Smooth muscle cell (in vitro differentiated cells): ENCODE data around the gene KRCC1. TPM values are rescaled to one million over a fixed set of nuclear protein-coding genes. Genes with fewer than 3 reads are reported as not detected.

Experiments used
- DNase-seq: peaks from one replicate; lab custom pipeline; 2025; ENCODE audit not compliant: unreplicated experiment; lab: John Stamatoyannopoulos, UW
- H2AFZ ChIP-seq: fragments of 200-600 bp; sonication (generic); 2 replicates; pipeline ENCODE4 v1.6.0; 2016; ENCODE audit warnings: antibody characterized with exemption, low read depth, mild to moderate bottlenecking
- H3F3A ChIP-seq: fragments of 200-600 bp; sonication (generic); 2 replicates; pipeline ENCODE4 v1.6.0; 2017; ENCODE audit warnings: antibody characterized with exemption, low read depth
- H3K27ac ChIP-seq: fragments of 200-600 bp; sonication (generic); 2 replicates; pipeline ENCODE4 v1.5.1; 2016; ENCODE audit warnings: low read depth, mild to moderate bottlenecking
- H3K27me3 ChIP-seq: fragments of 200-600 bp; sonication (generic); 2 replicates; pipeline ENCODE4 v1.6.1; 2016; ENCODE audit warnings: low read depth, mild to moderate bottlenecking
- H3K36me3 ChIP-seq: fragments of 200-600 bp; sonication (generic); 2 replicates; pipeline ENCODE4 v1.5.1; 2016; ENCODE audit warnings: low read depth
- H3K4me1 ChIP-seq: fragments of 200-600 bp; sonication (generic); 2 replicates; pipeline ENCODE4 v1.5.1; 2016; ENCODE audit warnings: low read depth
- H3K4me2 ChIP-seq: fragments of 200-600 bp; sonication (generic); 2 replicates; pipeline ENCODE4 v1.6.0; 2016; ENCODE audit warnings: mild to moderate bottlenecking
- H3K4me3 ChIP-seq: fragments of 200-600 bp; sonication (generic); 2 replicates; pipeline ENCODE4 v1.5.1; 2016; ENCODE audit warnings: mild to moderate bottlenecking
- H3K79me2 ChIP-seq: fragments of 200-600 bp; sonication (generic); 2 replicates; pipeline ENCODE4 v1.6.0; 2016; ENCODE audit warnings: low read depth, mild to moderate bottlenecking
- H3K9ac ChIP-seq: fragments of 200-600 bp; sonication (generic); 2 replicates; pipeline ENCODE4 v1.6.0; 2016; ENCODE audit warnings: low read depth
- H3K9me3 ChIP-seq: fragments of 200-600 bp; sonication (generic); replicated peaks from 2 replicates; pipeline ENCODE4 v1.5.1; 2016; ENCODE audit warnings: low read depth
- H4K20me1 ChIP-seq: fragments of 200-600 bp; sonication (generic); 2 replicates; pipeline ENCODE4 v1.6.0; 2016; ENCODE audit warnings: low read depth
- WGBS: methylation state at CpG from one replicate; pipeline ENCODE4 v1.1.7; 2016; ENCODE audit warnings: low lambda C conversion rate; 5-methylcytosine and 5-hydroxymethylcytosine counted together
- polyA plus RNA-seq: library from polyadenylated mRNA; unstranded; fragments of >200 nt; fragmentation: Nextera tagmentation; extraction: Ambion mirVana; gene quantifications from 2 replicates; pipeline ENCODE4 v1.2.1, GENCODE V29; 2016
- total RNA-seq: library from RNA; depleted of rRNA; stranded (reverse); fragments of >200 nt; gene quantifications from 2 replicates; pipeline ENCODE4 v1.2.3, GENCODE V29; 2014
- TF ChIP-seq, protein P1 (sequence below): fragments of 200-600 bp; sonication (generic); IDR thresholded peaks from 2 replicates; pipeline ENCODE4 v1.5.1; 2017; ENCODE audit warnings: borderline replicate concordance, mild to moderate bottlenecking, antibody characterized with exemption; ENCODE audit not compliant: insufficient read depth, poor library complexity, severe bottlenecking

The KRCC1 gene
- total and polyA plus RNA-seq, 2 experiments from 2014 or later, result 19.7 to 45.9 TPM

DNA sequence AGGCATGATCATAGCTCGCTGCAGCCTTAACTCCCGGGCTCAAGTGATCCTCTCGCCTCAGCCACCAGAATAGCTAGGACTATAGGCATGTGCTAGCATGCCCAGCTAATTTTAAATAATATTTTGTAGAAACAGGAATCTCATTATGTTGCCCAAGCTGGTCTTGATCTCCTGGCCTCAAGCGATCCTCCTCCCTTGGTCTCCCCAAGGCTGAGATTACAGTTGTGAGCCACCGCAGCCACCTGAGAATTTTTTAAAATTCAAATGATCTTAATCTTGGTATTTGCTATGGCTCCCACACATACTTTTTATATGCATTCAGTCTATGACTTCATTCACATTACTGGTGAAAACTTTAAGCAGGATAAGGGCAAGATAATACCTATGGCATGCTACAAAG lies 13.1 kb downstream of the KRCC1 start:
- no peak overlapping the region for H3K4me3 ChIP-seq
- DNase-seq, result no peak
- no peaks in the 10 kb centered on the region for H3K36me3 ChIP-seq
- WGBS, result 84% methylated on average over 5 of the region's 5 CpGs
- H3K4me1 ChIP-seq, result peaks cover 9% of the 10 kb centered on the region
- H3K27me3 ChIP-seq, result no peaks in the 10 kb centered on the region
- H3K9me3 ChIP-seq, result no peaks in the 10 kb centered on the region
- no peak overlapping the region for H2AFZ ChIP-seq
- peaks cover 21% of the 10 kb centered on the region for H4K20me1 ChIP-seq
- peak overlapping the region; percentile 95 for H3K27ac ChIP-seq
- peaks cover 59% of the 10 kb centered on the region for H3K79me2 ChIP-seq
- peak overlapping the region; percentile 3 for H3K4me2 ChIP-seq
- H3F3A ChIP-seq, result peaks cover 38% of the 10 kb centered on the region
- peak overlapping the region; percentile 16 for H3K9ac ChIP-seq
- TF ChIP-seq, protein P1, sequence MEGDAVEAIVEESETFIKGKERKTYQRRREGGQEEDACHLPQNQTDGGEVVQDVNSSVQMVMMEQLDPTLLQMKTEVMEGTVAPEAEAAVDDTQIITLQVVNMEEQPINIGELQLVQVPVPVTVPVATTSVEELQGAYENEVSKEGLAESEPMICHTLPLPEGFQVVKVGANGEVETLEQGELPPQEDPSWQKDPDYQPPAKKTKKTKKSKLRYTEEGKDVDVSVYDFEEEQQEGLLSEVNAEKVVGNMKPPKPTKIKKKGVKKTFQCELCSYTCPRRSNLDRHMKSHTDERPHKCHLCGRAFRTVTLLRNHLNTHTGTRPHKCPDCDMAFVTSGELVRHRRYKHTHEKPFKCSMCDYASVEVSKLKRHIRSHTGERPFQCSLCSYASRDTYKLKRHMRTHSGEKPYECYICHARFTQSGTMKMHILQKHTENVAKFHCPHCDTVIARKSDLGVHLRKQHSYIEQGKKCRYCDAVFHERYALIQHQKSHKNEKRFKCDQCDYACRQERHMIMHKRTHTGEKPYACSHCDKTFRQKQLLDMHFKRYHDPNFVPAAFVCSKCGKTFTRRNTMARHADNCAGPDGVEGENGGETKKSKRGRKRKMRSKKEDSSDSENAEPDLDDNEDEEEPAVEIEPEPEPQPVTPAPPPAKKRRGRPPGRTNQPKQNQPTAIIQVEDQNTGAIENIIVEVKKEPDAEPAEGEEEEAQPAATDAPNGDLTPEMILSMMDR, result no peak

DNA sequence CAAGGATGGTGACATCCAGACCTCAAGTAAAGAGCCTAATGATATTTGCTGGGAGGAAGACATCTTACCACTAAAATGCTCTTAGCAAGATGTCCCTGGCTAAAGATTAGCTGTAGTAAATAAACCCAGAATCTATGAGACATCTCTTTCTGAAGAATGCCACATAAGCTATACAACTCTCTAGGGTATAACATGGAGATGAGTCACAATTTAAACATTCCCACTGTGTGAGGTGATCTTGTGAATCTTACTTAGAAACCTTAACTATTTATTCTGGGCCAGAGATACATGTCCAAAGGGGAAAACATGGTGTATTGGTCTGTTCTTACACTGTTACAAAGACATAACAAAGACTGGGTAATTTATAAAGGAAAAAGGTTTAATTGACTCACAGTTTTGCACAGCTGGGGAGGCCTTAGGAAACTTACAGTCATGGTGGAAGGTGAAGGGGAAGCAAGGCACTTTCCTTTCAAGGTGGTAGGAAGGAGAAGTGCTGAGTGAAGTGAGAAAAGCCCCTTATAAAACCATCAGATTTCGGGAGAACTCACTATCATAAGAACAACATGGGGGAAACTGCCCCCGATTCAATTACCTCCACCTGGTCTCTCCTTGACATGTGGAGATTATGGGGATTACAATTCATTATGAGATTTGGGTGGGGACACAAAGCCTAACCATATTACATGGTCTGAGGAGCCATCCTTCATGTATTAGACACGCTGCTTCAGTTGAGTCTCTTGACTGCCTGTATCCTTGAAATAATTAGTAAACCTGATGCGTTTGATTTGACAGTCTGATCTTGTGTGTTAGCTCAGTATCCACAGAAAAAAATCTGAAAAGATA lies 17.1 kb downstream of the KRCC1 start:
- Histone ChIP-seq H3K4me1 (peaks cover 9% of the 10 kb centered on the region), H3K4me3 (no peak overlapping the region), H3K27ac (peak overlapping the region; percentile 95), H3K9ac (peak overlapping the region; percentile 39), H3K4me2 (peak overlapping the region; percentile 56), H3K79me2 (peaks cover 46% of the 10 kb centered on the region), H4K20me1 (peaks cover 15% of the 10 kb centered on the region), H3K9me3 (no peaks in the 10 kb centered on the region), H3K27me3 (no peaks in the 10 kb centered on the region), H2AFZ (no peak overlapping the region), H3K36me3 (no peaks in the 10 kb centered on the region), H3F3A (peaks cover 42% of the 10 kb centered on the region)
- WGBS, result 95% methylated on average over 4 of the region's 4 CpGs
- TF ChIP-seq, protein P1, result no peak
- DNase-seq, result no peak

DNA sequence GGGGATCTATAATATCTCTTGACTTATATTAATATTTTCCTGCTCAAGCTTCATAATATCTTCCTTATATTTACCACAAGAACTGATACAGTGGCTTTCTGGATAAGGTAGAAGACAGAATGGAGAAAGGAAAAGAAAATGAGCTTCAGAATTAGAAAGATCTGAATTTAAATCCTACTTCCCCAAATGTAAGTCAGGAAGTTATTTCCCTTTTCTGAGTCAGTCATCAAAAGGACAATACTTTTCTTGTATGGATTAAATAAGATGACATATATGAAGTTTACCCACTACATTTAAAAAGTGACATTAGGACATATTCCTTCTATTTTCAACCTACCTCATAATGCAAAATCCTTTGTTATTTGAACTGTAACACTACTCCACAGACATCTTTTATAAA lies 19.0 kb downstream of the KRCC1 start:
- no peaks in the 10 kb centered on the region for H3K36me3 ChIP-seq
- H3K9ac ChIP-seq, result no peak overlapping the region
- no peak for DNase-seq
- H3K4me1 ChIP-seq, result no peaks in the 10 kb centered on the region
- H3K79me2 ChIP-seq, result peaks cover 39% of the 10 kb centered on the region
- H4K20me1 ChIP-seq, result no peaks in the 10 kb centered on the region
- peaks cover 34% of the 10 kb centered on the region for H3F3A ChIP-seq
- H3K4me3 ChIP-seq, result no peak overlapping the region
- H3K27ac ChIP-seq, result peak overlapping the region; percentile 95
- no peak overlapping the region for H3K4me2 ChIP-seq
- TF ChIP-seq, protein P1, result no peak
- H3K27me3 ChIP-seq, result no peaks in the 10 kb centered on the region
- no peaks in the 10 kb centered on the region for H3K9me3 ChIP-seq
- H2AFZ ChIP-seq, result no peak overlapping the region

DNA sequence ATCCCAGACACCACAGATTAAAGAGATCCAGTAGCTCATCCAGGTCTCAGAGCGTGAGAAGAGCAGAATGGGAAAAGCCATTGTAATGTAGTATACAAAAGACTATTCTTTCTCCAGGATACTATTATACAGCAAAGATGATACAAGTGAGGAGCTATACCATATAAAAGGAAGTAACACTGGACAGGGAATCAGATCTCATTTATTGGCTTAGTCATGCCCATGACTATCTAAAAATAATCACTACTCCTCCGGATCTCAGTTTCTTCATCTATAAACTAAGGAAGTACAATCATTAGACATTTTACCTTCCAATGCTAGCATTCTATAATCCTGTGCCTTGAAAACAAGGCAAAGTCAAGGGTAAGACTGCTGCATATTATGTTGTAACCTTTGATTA lies 19.4 kb downstream of the KRCC1 start:
- no peaks in the 10 kb centered on the region for H3K4me1 ChIP-seq
- H3K9me3 ChIP-seq, result no peaks in the 10 kb centered on the region
- no peak overlapping the region for H2AFZ ChIP-seq
- no peak for DNase-seq
- no peak overlapping the region for H3K4me2 ChIP-seq
- peaks cover 34% of the 10 kb centered on the region for H3F3A ChIP-seq
- 83% methylated on average over 2 of the region's 2 CpGs for WGBS
- peaks cover 39% of the 10 kb centered on the region for H3K79me2 ChIP-seq
- H3K9ac ChIP-seq, result no peak overlapping the region
- H3K27me3 ChIP-seq, result no peaks in the 10 kb centered on the region
- no peak overlapping the region for H3K4me3 ChIP-seq
- H4K20me1 ChIP-seq, result no peaks in the 10 kb centered on the region
- no peaks in the 10 kb centered on the region for H3K36me3 ChIP-seq
- no peak overlapping the region for H3K27ac ChIP-seq
- TF ChIP-seq, protein P1, result no peak
